Natural killer cell (primary cell): ENCODE measurements around the gene CSPG4. TPM values are rescaled to one million over a fixed set of nuclear protein-coding genes. Genes with fewer than 3 reads are reported as not detected.

ENCODE experiments used
- ATAC-seq, 3 donors: fragments of 150-1000 bp in 2 of 3; fragments of 200-7000 bp in 1 of 3; cut with Tn5 transposase; 1 replicate in 1 of 3; 2 replicates in 2 of 3; pipeline ENCODE4 v1.10.0; 2021; ENCODE audit warnings: mild to moderate bottlenecking in 2 of 3, moderate library complexity in 2 of 3
- DNase-seq, 2 donors: peaks; one replicate each; pipeline versions ENCODE4 v3.0.0 to v3.0.0-alpha.2; 2013 to 2021; ENCODE audit warnings: mixed read lengths in 1 of 2
- H3K27ac ChIP-seq: one replicate; pipeline ENCODE4 v1.5.1; 2013; ENCODE audit warnings: mild to moderate bottlenecking, low read length
- H3K27me3 ChIP-seq: one replicate; pipeline ENCODE4 v1.6.1; 2013; ENCODE audit warnings: low read length; ENCODE audit not compliant: control insufficient read depth, insufficient read depth
- H3K36me3 ChIP-seq: one replicate; pipeline ENCODE4 v1.6.1; 2013; ENCODE audit warnings: low read length; ENCODE audit not compliant: control insufficient read depth, insufficient read depth
- H3K4me1 ChIP-seq: one replicate; pipeline ENCODE4 v1.6.1; 2013; ENCODE audit warnings: low read length; ENCODE audit not compliant: control insufficient read depth, insufficient read depth
- H3K4me3 ChIP-seq: one replicate; pipeline ENCODE4 v1.5.1; 2013; ENCODE audit warnings: low read length
- H3K9me3 ChIP-seq: one replicate; pipeline ENCODE4 v1.6.1; 2013; ENCODE audit warnings: low read length; ENCODE audit not compliant: control insufficient read depth, insufficient read depth
- H3K27ac Mint-ChIP-seq, 2 donors: one replicate each; pipeline ENCODE4 v1.8.0; 2022; ENCODE audit warnings: mild to moderate bottlenecking in 2 of 2, mixed read lengths in 2 of 2, moderate library complexity in 1 of 2
- H3K27me3 Mint-ChIP-seq, 2 donors: one replicate each; pipeline ENCODE4 v1.8.0; 2022; ENCODE audit warnings: low read depth in 2 of 2, mixed read lengths in 2 of 2
- H3K36me3 Mint-ChIP-seq: one replicate; pipeline ENCODE4 v1.8.0; 2022; ENCODE audit warnings: mixed read lengths
- H3K4me1 Mint-ChIP-seq, 2 donors: one replicate each; pipeline ENCODE4 v1.8.0; 2022; ENCODE audit warnings: mixed read lengths in 2 of 2
- H3K4me3 Mint-ChIP-seq: one replicate; pipeline ENCODE4 v1.8.0; 2022; ENCODE audit warnings: mild to moderate bottlenecking, moderate library complexity, mixed read lengths
- H3K9me3 Mint-ChIP-seq, 2 donors: one replicate each; pipeline ENCODE4 v1.8.0; 2022; ENCODE audit warnings: mixed read lengths in 2 of 2
- CTCF ChIP-seq: fragments of 200-600 bp; IDR thresholded peaks from one replicate; pipeline ENCODE4 v1.8.0; 2022; ENCODE audit warnings: antibody characterized with exemption
- WGBS: methylation state at CpG from one replicate; pipeline ENCODE4 v1.1.7; 2013; ENCODE audit warnings: missing lambda C conversion rate; ENCODE audit not compliant: insufficient coverage; 5-methylcytosine and 5-hydroxymethylcytosine counted together
- intact Hi-C: fragments of 100-400 bp; cut with micrococcal nuclease; formaldehyde crosslinking; loops from one replicate; pipeline ENCODE4 v1.14.2; 2022
- total RNA-seq, 4 donors: library from RNA; stranded (reverse); fragments of 120-200 nt in 1 of 4; gene quantifications; one replicate each; pipeline versions ENCODE4 v1.2.3 to v1.2.4, GENCODE V29; 2013 to 2022

Gene CSPG4
- total RNA-seq, 3 donors from 2014 or later (not counting 1 experiment from before 2014, with no cell fraction given): 0.05 to 0.09 (median 0.07) TPM

- Mint-ChIP-seq H3K4me3 (no peak overlapping the region), H3K4me1 (no peaks in the 10 kb centered on the region), H3K27me3 (no peaks in the 10 kb centered on the region), H3K36me3 (no peaks in the 10 kb centered on the region), H3K9me3 (no peaks in the 10 kb centered on the region), H3K27ac (no peak overlapping the region)
- Histone ChIP-seq H3K4me3 (no peak overlapping the region), H3K27ac (no peak overlapping the region), H3K4me1 (no peaks in the 10 kb centered on the region), H3K36me3 (no peaks in the 10 kb centered on the region), H3K9me3 (no peaks in the 10 kb centered on the region), H3K27me3 (no peaks in the 10 kb centered on the region)
- 90% methylated on average over 11 of the region's 11 CpGs for WGBS
- no peak for TF ChIP-seq CTCF
- intact Hi-C loops: no loop called here
- no peak for ATAC-seq
- DNase-seq: no peak
These were observed 40.7 kb downstream of the CSPG4 start for GRCh38 chr15:75671730-75672602.

GRCh38 chr15:75669879-75670212 lies 42.8 kb downstream of the CSPG4 start:
- no peak overlapping the region for H3K4me3 Mint-ChIP-seq
- ATAC-seq: no peak

GRCh38 chr15:75669191-75669878 lies 43.3 kb downstream of the CSPG4 start:
- H3K27ac Mint-ChIP-seq: no peak overlapping the region
- no peaks in the 10 kb centered on the region for H3K36me3 ChIP-seq
- ATAC-seq (no peak), DNase-seq (no peak)
- no peak overlapping the region for H3K27ac ChIP-seq
- no peaks in the 10 kb centered on the region for H3K4me1 ChIP-seq
- no peak overlapping the region for H3K4me3 Mint-ChIP-seq
- TF ChIP-seq CTCF: no peak
- peaks cover 0 to 5% of the 10 kb centered on the region in 2 donors for H3K4me1 Mint-ChIP-seq
- no peaks in the 10 kb centered on the region for H3K9me3 ChIP-seq
- no peak overlapping the region for H3K4me3 ChIP-seq
- WGBS: 81% methylated on average over 13 of the region's 14 CpGs
- H3K9me3 Mint-ChIP-seq: no peaks in the 10 kb centered on the region
- H3K36me3 Mint-ChIP-seq: no peaks in the 10 kb centered on the region
- no peaks in the 10 kb centered on the region for H3K27me3 ChIP-seq
- peaks cover 0 to 2% of the 10 kb centered on the region in 2 donors for H3K27me3 Mint-ChIP-seq
- intact Hi-C loops: no loop called here

More at GRCh38 chr15:75669879-75670212, 42.8 kb downstream of the CSPG4 start:
- DNase-seq: no peak
- no peaks in the 10 kb centered on the region for H3K9me3 ChIP-seq
- no peak overlapping the region for H3K27ac Mint-ChIP-seq
- no peaks in the 10 kb centered on the region for H3K36me3 Mint-ChIP-seq
- peaks cover 0 to 5% of the 10 kb centered on the region in 2 donors for H3K4me1 Mint-ChIP-seq
- H3K36me3 ChIP-seq: no peaks in the 10 kb centered on the region
- peaks cover 0 to 2% of the 10 kb centered on the region in 2 donors for H3K27me3 Mint-ChIP-seq
- TF ChIP-seq CTCF: no peak
- 81% methylated on average over 6 of the region's 6 CpGs for WGBS
- no peaks in the 10 kb centered on the region for H3K4me1 ChIP-seq
- no peak overlapping the region for H3K4me3 ChIP-seq
- H3K27me3 ChIP-seq: no peaks in the 10 kb centered on the region
- H3K27ac ChIP-seq: no peak overlapping the region
- no peaks in the 10 kb centered on the region for H3K9me3 Mint-ChIP-seq
- intact Hi-C loops: no loop called here
